Adipocyte (in vitro differentiated cells): Measurements from ENCODE around the gene ANKRD55.
"Not testable (repeated sequence)": the region's sequence is repeated elsewhere in the genome, so short reads cannot be mapped to it uniquely, and the experiment has no call there.

Experiments used
- DNase-seq: peaks from one replicate; pipeline ENCODE4 v3.0.0-alpha.2; 2015; ENCODE audit warnings: low read depth
- H3K27me3 ChIP-seq: replicated peaks from 2 replicates; pipeline ENCODE4 v1.7.0; 2013; ENCODE audit warnings: mild to moderate bottlenecking, low read length, moderate library complexity; ENCODE audit not compliant: control insufficient read depth, insufficient read depth
- H3K36me3 ChIP-seq: 2 replicates; pipeline ENCODE4 v1.7.0; 2013; ENCODE audit warnings: low read length, mild to moderate bottlenecking, moderate library complexity; ENCODE audit not compliant: control insufficient read depth, insufficient read depth, severe bottlenecking
- H3K4me1 ChIP-seq: 2 replicates; pipeline ENCODE4 v1.7.0; 2013; ENCODE audit warnings: mild to moderate bottlenecking, low read length, moderate library complexity; ENCODE audit not compliant: control insufficient read depth, insufficient read depth
- H3K4me3 ChIP-seq: 2 replicates; pipeline ENCODE4 v1.7.0; 2013; ENCODE audit warnings: mild to moderate bottlenecking, low read length, moderate library complexity
- H3K9ac ChIP-seq: 2 replicates; pipeline ENCODE4 v1.7.0; 2013; ENCODE audit warnings: mild to moderate bottlenecking, low read length, moderate library complexity
- H3K9me3 ChIP-seq: 2 replicates; pipeline ENCODE4 v1.7.0; 2013; ENCODE audit warnings: mild to moderate bottlenecking, low read length, moderate library complexity; ENCODE audit not compliant: control insufficient read depth

Gene ANKRD55

DNA sequence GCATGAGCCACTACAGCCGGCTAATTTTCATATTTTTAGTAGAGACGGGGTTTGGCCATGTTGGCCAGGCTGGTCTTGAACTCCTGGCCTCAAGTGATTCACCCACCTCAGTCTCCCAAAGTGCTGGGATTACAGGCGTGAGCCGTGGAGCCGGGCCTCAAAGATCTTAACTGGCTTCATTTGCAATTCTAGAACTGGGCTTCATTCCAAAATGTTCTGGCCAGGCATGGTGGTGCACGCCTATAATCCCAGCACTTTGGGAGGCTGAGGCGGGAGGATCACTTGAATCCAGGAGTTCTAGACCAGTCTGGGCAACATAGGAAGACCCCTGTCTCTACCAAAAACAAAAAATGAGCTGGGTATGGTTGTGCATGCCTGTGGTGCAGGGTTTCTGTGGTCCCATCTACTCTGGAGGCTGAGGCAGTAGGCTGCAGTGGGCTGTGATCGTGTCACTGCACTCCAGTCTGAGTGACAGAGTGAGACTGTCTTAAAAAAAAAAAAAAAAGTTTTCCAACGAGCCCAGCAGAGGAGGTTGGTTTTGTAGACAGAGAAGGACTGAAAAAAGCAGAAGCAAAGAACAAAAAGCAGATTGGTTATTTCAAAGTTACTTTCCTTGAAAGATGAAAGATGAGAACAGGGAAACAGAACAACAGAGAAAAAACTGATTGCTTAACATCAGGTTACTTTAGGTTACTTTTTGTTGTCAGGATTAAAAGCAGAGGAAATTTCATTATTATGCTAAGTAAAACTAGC, 78.2 kb downstream of the ANKRD55 start:
- no peak overlapping the region for H3K9ac ChIP-seq
- H3K4me1 ChIP-seq = peaks cover 14% of the 10 kb centered on the region
- H3K36me3 ChIP-seq = no peaks in the 10 kb centered on the region
- H3K4me3 ChIP-seq = no peak overlapping the region
- peak; percentile 55 for DNase-seq
- H3K27me3 ChIP-seq = no peaks in the 10 kb centered on the region
- no peaks in the 10 kb centered on the region for H3K9me3 ChIP-seq

DNA sequence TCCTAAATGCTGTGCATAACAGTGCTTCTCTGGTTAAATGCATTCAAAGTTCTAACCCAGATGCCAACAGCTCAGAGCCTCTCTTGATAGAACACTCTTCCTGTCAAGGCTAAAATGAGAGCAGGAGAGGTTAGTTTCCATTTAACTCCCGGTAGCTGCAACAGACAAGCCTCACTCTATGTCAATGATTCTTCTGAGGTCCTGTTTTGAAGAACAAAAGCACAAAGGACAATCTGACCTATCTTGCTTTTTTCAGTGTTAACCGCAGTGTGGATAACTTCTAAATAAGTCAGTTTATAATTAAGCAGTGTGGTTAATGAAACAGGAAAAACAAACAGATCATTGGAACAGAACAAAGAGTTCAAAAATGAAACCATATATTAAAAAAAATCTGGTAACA, 80.7 kb downstream of the ANKRD55 start:
- DNase-seq = peak; percentile 26
- no peaks in the 10 kb centered on the region for H3K27me3 ChIP-seq
- no peaks in the 10 kb centered on the region for H3K36me3 ChIP-seq
- no peak overlapping the region for H3K9ac ChIP-seq
- no peaks in the 10 kb centered on the region for H3K9me3 ChIP-seq
- H3K4me1 ChIP-seq = peaks cover 9% of the 10 kb centered on the region
- H3K4me3 ChIP-seq = no peak overlapping the region

DNA sequence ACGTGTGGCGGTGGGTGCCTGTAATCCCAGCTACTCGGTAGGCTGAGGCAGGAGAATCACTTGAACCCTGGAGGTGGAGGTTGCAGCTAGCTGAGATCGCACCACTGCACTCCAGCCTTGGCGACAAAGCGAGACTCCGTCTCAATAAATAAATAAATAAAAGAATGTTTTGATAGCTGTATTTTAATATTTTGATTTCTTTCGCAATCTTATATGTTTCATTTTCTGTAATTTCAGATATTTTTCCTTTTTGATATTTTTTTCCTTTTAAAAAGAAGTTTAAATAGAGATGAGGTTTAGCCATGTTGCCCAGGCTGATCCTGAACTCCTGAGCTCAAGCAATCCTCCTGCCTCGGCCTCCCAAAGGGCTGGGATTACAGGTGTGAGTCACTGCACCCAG, 82.4 kb downstream of the ANKRD55 start:
- not testable (repeated sequence) for H3K4me3 ChIP-seq, H3K4me1 ChIP-seq, H3K9me3 ChIP-seq, H3K9ac ChIP-seq, DNase-seq, H3K36me3 ChIP-seq, H3K27me3 ChIP-seq

DNA sequence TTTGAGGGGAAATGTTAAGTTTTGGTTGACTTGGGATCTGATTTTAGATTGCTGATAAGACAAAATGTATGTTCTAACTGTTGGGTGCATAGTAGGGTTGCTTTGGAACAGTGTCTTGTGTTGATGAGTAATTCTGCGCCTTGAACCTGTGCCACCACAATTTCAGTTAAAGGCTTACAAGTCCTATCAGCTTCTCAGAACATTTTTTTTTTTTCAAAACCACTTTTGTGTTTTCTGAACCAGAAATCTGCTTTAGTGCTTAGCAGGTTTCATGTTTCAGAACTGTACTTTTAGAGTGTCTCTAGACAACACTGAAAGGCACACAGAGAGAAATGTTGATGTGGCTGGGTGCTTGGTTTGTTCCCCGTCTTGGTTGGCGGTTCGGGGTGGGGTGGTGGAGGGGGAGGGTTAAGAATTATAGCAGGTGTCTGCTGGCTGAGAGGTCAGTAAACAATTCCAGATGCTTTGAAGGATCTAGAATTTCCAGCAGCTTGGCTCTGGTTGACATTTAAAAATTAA, 84.6 kb downstream of the ANKRD55 start:
- Histone ChIP-seq H3K36me3 (no peaks in the 10 kb centered on the region), H3K4me1 (peaks cover 4% of the 10 kb centered on the region), H3K4me3 (no peak overlapping the region), H3K27me3 (no peaks in the 10 kb centered on the region), H3K9ac (no peak overlapping the region), H3K9me3 (no peaks in the 10 kb centered on the region)
- no peak for DNase-seq

DNA sequence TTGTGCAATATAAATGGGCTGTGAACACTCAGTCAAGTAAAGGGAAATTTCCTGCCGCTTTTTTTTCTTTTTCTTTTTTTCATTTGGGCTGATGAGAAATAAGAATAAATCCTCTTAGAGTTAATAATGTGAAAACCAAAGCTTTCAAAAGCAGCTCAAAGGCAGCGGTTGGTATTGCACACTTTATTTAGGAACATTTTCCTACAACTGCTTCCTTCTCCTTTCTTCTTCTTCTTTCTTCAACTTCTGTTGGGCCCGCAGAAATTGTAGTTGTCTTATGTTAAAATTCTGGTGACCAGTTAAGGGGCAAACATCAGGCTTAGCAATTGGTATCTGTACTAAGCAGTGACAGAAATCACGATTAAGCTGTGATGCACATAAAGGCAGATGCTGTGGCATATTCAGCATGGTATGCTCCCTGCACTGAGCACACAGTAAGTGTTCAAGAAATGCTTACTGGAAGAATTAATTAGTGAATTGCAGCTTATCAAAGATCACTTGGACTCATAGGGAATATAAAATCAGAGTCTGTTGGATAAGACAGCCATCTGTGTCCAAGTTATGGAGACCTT, 85.4 kb downstream of the ANKRD55 start:
- Histone ChIP-seq H3K4me1 (peaks cover 4% of the 10 kb centered on the region), H3K9ac (no peak overlapping the region), H3K36me3 (no peaks in the 10 kb centered on the region), H3K27me3 (no peaks in the 10 kb centered on the region), H3K9me3 (no peaks in the 10 kb centered on the region), H3K4me3 (no peak overlapping the region)
- no peak for DNase-seq

DNA sequence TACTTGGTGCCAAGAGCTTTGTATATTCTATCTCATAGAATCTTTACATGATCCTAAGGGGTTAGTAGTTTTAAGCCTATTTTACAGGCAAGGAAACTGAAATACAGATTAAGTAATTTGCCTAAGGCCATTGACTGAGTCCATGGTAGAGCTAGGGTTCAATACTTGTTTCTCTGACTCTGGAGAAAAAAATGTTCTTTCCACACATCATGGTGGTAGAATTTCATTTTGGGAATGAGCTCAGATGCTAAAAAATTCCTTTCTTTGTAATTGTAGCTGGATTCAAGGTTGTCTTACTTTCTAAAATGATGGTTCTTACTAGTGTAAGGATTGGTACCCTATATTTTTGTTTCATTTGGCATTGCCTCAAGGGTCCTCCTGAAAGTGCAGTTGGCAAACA, 86.0 kb downstream of the ANKRD55 start:
- Histone ChIP-seq H3K9ac (no peak overlapping the region), H3K9me3 (no peaks in the 10 kb centered on the region), H3K4me1 (peaks cover under 1% of the 10 kb centered on the region), H3K27me3 (no peaks in the 10 kb centered on the region), H3K36me3 (no peaks in the 10 kb centered on the region), H3K4me3 (no peak overlapping the region)
- DNase-seq = peak; percentile 61

DNA sequence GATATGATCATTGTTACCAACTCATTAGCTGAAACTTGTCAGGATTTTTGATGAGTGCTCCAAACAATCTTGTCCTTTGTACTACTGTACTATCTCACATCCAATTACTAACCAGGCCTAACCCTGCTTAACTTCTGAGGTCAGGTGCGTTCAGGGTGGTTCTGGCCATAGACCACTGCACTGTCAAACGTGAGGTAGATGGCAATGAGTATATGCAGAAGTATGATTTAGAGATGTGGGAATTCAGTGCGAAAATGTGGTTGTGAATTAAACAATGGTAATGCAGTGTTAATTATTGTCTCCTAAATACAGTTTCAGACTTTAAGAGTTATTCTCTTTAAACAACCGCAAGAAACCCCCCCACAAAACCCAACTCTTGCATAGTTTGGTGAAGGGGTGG, 86.5 kb downstream of the ANKRD55 start:
- Histone ChIP-seq H3K9me3 (no peaks in the 10 kb centered on the region), H3K4me1 (no peaks in the 10 kb centered on the region), H3K9ac (no peak overlapping the region), H3K36me3 (no peaks in the 10 kb centered on the region), H3K4me3 (no peak overlapping the region), H3K27me3 (no peaks in the 10 kb centered on the region)
- no peak for DNase-seq

DNA sequence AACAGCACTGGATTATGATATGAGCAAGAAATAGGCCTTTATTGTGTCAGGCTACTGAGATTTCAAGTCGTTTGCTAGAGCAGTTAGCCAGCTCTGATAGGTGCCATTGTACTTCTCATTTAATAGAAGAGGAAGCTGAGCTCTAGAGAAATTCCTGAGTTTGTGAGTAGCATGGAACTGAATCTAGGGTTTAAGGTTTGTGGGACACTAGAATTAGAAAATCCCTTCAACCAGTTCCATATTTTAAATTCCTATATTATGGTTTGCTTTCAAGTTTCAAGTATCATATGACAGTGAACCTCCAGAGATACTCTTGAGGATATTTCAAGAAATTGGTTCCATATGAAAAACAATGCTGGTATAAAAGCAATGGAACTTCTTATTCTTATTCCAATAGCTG, 87.6 kb downstream of the ANKRD55 start:
- no peak overlapping the region for H3K4me3 ChIP-seq
- no peaks in the 10 kb centered on the region for H3K9me3 ChIP-seq
- peak; percentile 67 for DNase-seq
- H3K36me3 ChIP-seq = no peaks in the 10 kb centered on the region
- no peaks in the 10 kb centered on the region for H3K4me1 ChIP-seq
- no peaks in the 10 kb centered on the region for H3K27me3 ChIP-seq
- no peak overlapping the region for H3K9ac ChIP-seq

DNA sequence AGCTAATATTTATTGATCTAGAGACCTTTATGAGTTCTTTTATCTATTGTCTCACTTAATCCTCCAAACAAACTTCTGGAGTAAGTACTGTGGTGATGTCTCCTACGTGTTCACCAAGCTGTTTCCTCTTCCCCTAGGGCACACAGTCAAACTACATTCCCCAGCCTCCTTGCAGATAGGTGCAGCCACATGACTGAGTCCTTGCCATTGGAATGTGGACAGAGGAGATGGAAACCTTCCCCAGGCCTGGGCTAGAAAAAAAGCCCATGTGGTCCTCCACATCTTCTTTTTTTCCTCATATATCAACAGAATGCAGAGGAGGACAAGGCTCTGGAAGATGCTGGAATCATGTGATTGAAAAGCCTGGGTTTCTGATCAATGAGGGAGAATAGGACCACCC, 88.0 kb downstream of the ANKRD55 start:
- no peaks in the 10 kb centered on the region for H3K27me3 ChIP-seq
- H3K9me3 ChIP-seq = no peaks in the 10 kb centered on the region
- no peaks in the 10 kb centered on the region for H3K4me1 ChIP-seq
- H3K36me3 ChIP-seq = no peaks in the 10 kb centered on the region
- H3K4me3 ChIP-seq = no peak overlapping the region
- no peak overlapping the region for H3K9ac ChIP-seq
- DNase-seq = no peak

DNA sequence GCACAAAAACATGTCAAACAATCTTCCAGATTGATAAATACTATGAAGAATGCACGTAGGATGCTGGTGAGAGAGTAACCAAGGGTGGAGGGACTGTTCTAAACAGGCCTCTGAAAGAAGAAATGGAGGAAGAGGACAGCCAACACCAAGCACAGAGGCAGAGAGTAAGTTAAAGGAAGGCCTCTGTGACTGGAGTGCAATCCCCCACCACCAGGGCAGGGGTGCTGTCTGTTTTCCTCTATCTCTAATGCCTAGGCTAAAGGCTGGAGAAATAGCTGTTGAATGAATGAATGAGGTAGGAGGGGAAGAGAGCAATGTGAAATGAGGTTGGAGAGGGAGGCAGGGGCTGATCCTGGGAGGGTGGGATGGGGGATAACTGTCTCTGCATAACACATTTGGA, 88.9 kb downstream of the ANKRD55 start:
- Histone ChIP-seq H3K9ac (no peak overlapping the region), H3K9me3 (no peaks in the 10 kb centered on the region), H3K27me3 (no peaks in the 10 kb centered on the region), H3K4me3 (no peak overlapping the region), H3K36me3 (no peaks in the 10 kb centered on the region), H3K4me1 (no peaks in the 10 kb centered on the region)
- no peak for DNase-seq

DNA sequence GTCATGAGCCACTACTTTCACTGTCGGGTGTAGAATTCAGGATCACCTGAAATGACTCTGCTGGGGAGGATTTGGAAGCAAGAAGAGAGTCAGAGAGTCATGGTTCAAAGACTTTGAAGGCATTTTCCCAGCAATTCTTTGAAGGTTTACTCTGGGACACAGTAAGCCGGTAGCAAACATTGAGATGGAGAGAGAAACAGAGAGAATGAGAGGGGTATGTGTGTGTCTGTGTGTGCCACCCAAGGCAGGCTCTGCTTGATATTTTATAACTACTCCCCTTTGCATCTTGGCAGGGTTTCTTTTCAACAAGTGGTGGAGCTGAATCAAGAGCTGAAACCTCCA, 89.8 kb downstream of the ANKRD55 start:
- no peaks in the 10 kb centered on the region for H3K9me3 ChIP-seq
- H3K4me3 ChIP-seq = no peak overlapping the region
- no peak for DNase-seq
- H3K36me3 ChIP-seq = no peaks in the 10 kb centered on the region
- no peaks in the 10 kb centered on the region for H3K4me1 ChIP-seq
- no peaks in the 10 kb centered on the region for H3K27me3 ChIP-seq
- no peak overlapping the region for H3K9ac ChIP-seq
